Measurements from ENCODE around the gene DYNC1LI2.

DNA sequence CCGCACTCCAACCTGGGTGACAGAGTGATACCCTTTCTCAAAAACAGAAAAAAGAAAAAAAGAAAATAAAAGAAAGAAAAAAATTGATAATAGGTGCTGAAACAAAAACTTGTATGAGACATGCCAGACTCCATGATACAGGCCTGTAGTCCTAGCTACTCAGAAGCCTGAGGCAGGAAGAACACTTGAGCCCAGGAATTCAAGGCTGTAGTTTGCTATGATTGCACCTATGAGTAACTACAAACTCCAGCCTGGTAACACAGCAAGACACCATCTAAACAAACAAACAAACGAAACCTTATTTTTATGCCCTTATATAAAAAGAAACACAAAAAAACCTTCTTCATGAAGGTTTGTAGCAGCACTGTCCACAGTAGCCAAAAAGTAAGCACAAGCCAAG lies 49.9 kb downstream of the DYNC1LI2 start:
- TF ChIP-seq JUNB (CRISPR knock-in tag; conservative IDR thresholded peaks at IDR 0.05) (no peak), FOXP1 (CRISPR knock-in tag; IDR thresholded peaks at IDR 0.05) (no peak), ZBED1 (IDR thresholded peaks at IDR 0.05) (no peak), BRCA1 (IDR thresholded peaks at IDR 0.05) (no peak), BRCA1 (CRISPR knock-in tag; IDR thresholded peaks at IDR 0.05) (no peak), FOSL1 (tag; conservative IDR thresholded peaks at IDR 0.05) (no peak), NFIC (IDR thresholded peaks at IDR 0.05) (no peak), MAFK (IDR thresholded peaks at IDR 0.05; ENCODE audit: low read length) (no peak), POLR2AphosphoS5 (IDR thresholded peaks at IDR 0.05; ENCODE audit: control insufficient read depth, insufficient read depth, low read depth, low read length) (no peak), EP300 (IDR thresholded peaks at IDR 0.05; ENCODE audit: low read length) (no peak)
- TF ChIP-seq, protein P1, sequence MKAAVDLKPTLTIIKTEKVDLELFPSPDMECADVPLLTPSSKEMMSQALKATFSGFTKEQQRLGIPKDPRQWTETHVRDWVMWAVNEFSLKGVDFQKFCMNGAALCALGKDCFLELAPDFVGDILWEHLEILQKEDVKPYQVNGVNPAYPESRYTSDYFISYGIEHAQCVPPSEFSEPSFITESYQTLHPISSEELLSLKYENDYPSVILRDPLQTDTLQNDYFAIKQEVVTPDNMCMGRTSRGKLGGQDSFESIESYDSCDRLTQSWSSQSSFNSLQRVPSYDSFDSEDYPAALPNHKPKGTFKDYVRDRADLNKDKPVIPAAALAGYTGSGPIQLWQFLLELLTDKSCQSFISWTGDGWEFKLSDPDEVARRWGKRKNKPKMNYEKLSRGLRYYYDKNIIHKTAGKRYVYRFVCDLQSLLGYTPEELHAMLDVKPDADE (conservative IDR thresholded peaks at IDR 0.05; ENCODE audit: control insufficient read depth, low read depth, low read length): no peak

Data from K562 (cell line).